K562 (cell line): ENCODE results near the gene UBLCP1. TPM values are rescaled to one million over a fixed set of nuclear protein-coding genes. Genes with fewer than 3 reads are reported as not detected.

Experiments
- CHD1 ChIP-seq: fragments of 200-600 bp; sonication (generic); IDR thresholded peaks from one replicate; pipeline ENCODE4 v1.6.1; 2012; ENCODE audit warnings: mild to moderate bottlenecking, moderate library complexity, low read length, inconsistent platforms
- DEAF1 ChIP-seq: fragments of 450-650 bp; formaldehyde crosslinking; IDR thresholded peaks from 2 replicates; pipeline ENCODE4 v1.4.0; 2020; ENCODE audit warnings: mild to moderate bottlenecking, moderate library complexity
- HMG20A ChIP-seq: fragments of 450-650 bp; formaldehyde crosslinking; conservative IDR thresholded peaks from 2 replicates; pipeline ENCODE4 v1.4.0; 2020; ENCODE audit warnings: mild to moderate bottlenecking, mixed read lengths
- SMC3 ChIP-seq: conservative IDR thresholded peaks from 2 replicates; pipeline ENCODE4 v1.6.1; 2011; ENCODE audit warnings: low read depth, low read length, improper control_type of control experiment; ENCODE audit not compliant: insufficient read depth
- ZKSCAN1 ChIP-seq: fragments of 150-350 bp; IDR thresholded peaks from 2 replicates; pipeline ENCODE4 v1.6.1; 2016; ENCODE audit warnings: low read depth, low read length
- polyA plus RNA-seq, 8 experiments: library from polyadenylated mRNA; depleted of rRNA in 4 of 8; stranded (reverse) in 5 of 8; unstranded in 3 of 8; fragments of >200 nt; fragmentation: Nextera tagmentation in 2 of 8; fragmentation: Illumina TruSeq in 1 of 8; extraction: Ambion mirVana in 2 of 8; extraction: Trizol in 1 of 8; gene quantifications; 2 replicates each; pipeline versions ENCODE4 v1.2.1 to v1.2.3, GENCODE V29; 2011 to 2014; ENCODE audit warnings: inconsistent platforms in 1 of 8, missing spikeins in 1 of 8
- total RNA-seq, 7 experiments: library from RNA; depleted of rRNA in 6 of 7; stranded (reverse); fragments of >200 nt in 6 of 7; fragmentation: Illumina TruSeq in 2 of 7; extraction: Trizol in 2 of 7; gene quantifications; 2 replicates each; pipeline versions ENCODE4 v1.2.1 to v1.2.3, GENCODE V29; 2011 to 2021; ENCODE audit warnings: low replicate concordance in 1 of 7
- TF ChIP-seq, protein P1 (sequence below), 2 experiments: fragments of 450-650 bp; formaldehyde crosslinking in 1 of 2; IDR thresholded peaks; 2 replicates each; pipeline versions ENCODE4 v1.4.0 to v1.6.1; 2014 to 2020; ENCODE audit warnings: mild to moderate bottlenecking in 2 of 2, borderline replicate concordance in 1 of 2, low read depth in 1 of 2

Gene UBLCP1
- total and polyA plus RNA-seq, 9 of the 15 experiments (the other 6 are each of a cell fraction or from before 2014, with no cell fraction given), result 18.8 to 39.8 (median 30.2) TPM

- TF ChIP-seq, protein P1, sequence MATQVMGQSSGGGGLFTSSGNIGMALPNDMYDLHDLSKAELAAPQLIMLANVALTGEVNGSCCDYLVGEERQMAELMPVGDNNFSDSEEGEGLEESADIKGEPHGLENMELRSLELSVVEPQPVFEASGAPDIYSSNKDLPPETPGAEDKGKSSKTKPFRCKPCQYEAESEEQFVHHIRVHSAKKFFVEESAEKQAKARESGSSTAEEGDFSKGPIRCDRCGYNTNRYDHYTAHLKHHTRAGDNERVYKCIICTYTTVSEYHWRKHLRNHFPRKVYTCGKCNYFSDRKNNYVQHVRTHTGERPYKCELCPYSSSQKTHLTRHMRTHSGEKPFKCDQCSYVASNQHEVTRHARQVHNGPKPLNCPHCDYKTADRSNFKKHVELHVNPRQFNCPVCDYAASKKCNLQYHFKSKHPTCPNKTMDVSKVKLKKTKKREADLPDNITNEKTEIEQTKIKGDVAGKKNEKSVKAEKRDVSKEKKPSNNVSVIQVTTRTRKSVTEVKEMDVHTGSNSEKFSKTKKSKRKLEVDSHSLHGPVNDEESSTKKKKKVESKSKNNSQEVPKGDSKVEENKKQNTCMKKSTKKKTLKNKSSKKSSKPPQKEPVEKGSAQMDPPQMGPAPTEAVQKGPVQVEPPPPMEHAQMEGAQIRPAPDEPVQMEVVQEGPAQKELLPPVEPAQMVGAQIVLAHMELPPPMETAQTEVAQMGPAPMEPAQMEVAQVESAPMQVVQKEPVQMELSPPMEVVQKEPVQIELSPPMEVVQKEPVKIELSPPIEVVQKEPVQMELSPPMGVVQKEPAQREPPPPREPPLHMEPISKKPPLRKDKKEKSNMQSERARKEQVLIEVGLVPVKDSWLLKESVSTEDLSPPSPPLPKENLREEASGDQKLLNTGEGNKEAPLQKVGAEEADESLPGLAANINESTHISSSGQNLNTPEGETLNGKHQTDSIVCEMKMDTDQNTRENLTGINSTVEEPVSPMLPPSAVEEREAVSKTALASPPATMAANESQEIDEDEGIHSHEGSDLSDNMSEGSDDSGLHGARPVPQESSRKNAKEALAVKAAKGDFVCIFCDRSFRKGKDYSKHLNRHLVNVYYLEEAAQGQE (IDR thresholded peaks at IDR 0.05; ENCODE audit: borderline replicate concordance), result peak; percentile 67; the same call in 1 of the 2 replicates
- TF ChIP-seq, protein P1 (CRISPR knock-in tag; IDR thresholded peaks at IDR 0.05; ENCODE audit: low read depth), result no peak
- TF ChIP-seq HMG20A (CRISPR knock-in tag) (no peak), ZKSCAN1 (no peak), CHD1 (no peak), SMC3 (0 out of 2 replicates have a peak, but pooled peaks have one; percentile 18), DEAF1 (CRISPR knock-in tag) (peak; percentile 29; the same call in 1 of the 2 replicates)
These were observed 23.4 kb downstream of the UBLCP1 start (continued) for GRCh38 chr5:159286420-159287035.
